Inferior parietal cortex (tissue), 1 donor: ENCODE results near the gene LUM.

Experiments
- DNase-seq: peaks from one replicate; pipeline ENCODE4 v3.0.0-alpha.2; 2016; ENCODE audit errors: extremely low spot score

LUM gene

DNA sequence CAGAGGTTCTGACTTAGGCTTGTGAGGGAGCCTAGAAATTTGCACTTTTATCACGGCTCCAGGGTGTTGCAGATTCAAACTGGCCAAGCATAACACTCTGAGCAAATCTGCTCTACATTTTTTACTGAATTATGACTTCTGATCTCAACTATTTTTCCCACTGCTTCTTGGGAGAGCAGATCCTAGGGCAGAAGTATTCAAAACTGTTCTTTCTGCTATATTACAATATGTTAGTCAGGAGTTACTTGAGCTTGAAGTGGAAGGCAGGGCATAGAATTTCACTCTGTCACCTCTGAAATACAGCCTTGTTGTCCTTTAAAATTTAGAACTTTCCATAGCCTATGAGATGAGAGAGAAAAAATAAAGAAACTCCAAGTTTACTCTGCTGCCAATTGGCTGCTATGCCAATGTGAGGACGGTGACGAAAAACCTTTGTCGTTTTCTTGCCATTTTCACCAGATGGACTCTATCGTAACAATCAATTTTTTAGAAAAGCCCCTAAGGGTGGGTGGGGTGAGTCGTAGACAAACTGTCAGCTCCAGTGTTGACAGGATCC lies 37.1 kb downstream of the LUM start:
- DNase-seq, result no peak

GRCh38 chr12:91073426-91073825 lies 37.9 kb downstream of the LUM start:
- DNase-seq, result no peak

DNA sequence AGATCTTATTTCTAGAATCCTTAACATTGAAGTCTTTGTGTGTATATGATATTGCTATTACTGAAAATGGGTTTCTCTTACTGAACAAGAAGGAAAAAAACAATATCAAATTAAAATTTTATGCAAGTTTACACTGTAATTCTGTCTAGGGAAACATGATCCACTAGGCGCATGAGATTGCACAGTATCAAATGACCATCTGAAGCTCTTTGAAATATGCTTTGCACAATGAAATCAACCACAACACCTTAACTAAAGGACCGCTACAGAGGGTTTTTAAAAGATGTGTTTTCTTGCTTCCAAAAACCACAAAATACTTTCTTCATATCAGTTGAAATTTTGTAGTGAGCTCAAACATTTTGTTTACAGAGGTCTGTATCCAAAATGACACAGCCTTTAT lies 38.4 kb downstream of the LUM start:
- no peak for DNase-seq

DNA sequence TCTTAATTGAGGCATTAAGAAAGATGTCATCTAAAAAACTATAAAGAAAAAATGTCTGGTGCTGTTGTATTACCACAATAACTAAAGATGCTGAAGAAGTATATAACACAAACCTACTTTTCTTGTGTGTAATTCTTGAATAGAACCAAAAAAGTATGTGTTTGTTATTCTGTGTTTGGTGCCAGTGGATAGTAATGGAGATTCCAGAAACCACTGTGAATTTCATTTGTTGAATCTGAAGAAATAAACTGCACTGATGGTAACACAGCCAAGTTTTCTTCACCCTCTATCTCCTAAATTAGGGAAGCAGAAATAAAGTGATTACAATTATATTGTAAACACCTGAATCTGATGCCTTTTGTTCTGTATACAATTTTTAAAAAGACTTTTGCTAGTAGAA lies 40.4 kb downstream of the LUM start:
- no peak for DNase-seq

DNA sequence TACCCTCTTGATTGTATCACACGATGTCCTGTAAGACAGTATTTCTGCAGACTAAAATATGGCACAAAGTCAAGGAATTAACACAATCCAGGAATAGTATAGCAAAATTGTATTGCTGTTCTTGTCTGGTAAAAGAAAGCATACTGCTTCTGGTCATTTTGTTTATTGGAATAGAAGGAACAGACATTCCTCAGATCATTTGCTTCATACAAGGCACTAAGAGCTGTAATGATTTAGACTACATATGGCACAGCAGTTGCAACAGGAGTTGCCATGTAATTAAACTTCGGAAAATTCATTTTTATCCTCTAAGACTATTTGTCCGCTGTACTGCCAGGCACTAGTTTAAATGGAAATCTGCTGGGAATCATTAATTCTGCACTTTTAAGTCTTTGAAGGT lies 45.9 kb downstream of the LUM start:
- no peak for DNase-seq

GRCh38 chr12:91064640-91065039 lies 46.7 kb downstream of the LUM start:
- DNase-seq, result no peak

- no peak for DNase-seq
Observed at GRCh38 chr12:91061091-91061490, 50.2 kb downstream of the LUM start.

- DNase-seq, result no peak
Observed at GRCh38 chr12:91059211-91059610, 52.1 kb downstream of the LUM start.

DNA sequence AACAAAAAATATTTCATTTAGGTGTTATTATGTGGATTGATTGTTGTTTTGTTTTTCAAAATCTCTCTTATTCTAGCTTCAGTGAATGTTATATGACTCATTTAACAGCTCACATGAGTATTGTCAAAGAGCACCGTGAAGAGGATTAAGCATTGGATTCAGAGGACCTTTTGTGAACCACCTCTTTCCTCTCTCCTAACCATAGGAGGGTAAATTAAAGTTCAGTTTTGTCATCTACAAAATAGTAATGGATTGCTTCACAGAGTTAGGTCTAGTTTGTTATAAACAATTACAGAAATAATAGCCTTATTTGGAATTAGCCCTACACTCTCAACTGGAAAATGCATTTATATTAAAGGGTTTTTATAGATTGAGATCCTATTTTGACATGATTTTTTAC lies 52.5 kb downstream of the LUM start:
- DNase-seq, result no peak

DNA sequence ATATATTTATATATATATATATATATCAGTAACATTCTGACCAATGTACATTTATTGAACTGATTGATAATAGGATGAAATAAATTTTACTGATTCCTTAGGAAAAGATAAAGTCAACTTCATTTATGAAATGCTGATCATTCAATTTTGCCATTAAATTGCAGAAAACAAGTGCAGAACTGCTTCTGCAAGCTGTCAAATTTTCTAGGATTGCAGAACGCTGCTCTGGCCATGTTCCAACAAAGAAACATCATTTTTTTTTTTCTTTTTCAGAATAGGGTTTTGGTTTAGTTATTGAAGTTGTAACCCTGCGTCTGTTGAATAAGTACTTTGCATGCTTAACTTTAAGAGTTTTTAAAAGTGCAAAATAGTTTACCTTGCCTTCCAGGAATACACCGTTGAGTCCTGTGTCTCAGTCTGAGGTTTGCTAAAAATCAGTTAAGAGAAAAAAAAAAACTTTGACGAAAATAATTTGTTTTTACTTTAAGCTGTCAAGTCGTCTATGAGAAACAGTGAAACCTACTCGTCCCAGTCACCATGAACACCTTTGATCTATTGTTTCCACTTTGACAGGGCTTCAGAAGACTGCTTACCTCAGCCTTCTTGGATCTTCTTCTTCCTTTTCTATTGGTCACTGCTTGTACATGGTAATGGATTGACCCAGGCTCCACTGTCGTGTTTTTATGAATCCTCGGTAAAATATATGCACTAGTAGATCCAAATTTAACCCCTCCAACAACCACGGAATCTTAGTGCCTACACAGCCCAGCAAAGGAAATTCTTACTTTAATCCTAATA lies 53.7 kb downstream of the LUM start, which contains the start of gene KERA:
Gene KERA (minus strand): TSS at position 657 of the 798 bp plus-strand sequence. CDS start 1,743 bp downstream, outside the sequence.
- DNase-seq, result no peak

GRCh38 chr12:91056488-91056887 lies 54.8 kb downstream of the LUM start:
- no peak for DNase-seq

DNA sequence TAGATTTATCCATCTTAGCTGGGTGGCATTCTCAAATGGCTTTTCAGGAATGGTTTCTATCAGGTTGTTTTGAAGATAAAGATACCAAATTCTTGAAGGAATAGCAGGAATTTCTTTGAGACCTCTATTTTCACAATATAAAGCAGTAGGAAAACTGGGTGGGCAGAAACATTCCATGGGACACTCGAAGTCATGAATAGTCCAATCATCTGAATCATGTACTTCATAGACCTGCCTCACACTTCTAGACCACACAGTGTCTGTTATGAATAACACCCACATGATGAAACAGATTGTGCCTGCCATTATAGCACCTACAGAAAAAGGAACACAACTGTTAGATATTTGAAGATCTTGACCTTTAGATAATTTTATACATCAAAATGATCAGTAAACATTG lies 55.3 kb downstream of the LUM start:
- DNase-seq, result no peak

DNA sequence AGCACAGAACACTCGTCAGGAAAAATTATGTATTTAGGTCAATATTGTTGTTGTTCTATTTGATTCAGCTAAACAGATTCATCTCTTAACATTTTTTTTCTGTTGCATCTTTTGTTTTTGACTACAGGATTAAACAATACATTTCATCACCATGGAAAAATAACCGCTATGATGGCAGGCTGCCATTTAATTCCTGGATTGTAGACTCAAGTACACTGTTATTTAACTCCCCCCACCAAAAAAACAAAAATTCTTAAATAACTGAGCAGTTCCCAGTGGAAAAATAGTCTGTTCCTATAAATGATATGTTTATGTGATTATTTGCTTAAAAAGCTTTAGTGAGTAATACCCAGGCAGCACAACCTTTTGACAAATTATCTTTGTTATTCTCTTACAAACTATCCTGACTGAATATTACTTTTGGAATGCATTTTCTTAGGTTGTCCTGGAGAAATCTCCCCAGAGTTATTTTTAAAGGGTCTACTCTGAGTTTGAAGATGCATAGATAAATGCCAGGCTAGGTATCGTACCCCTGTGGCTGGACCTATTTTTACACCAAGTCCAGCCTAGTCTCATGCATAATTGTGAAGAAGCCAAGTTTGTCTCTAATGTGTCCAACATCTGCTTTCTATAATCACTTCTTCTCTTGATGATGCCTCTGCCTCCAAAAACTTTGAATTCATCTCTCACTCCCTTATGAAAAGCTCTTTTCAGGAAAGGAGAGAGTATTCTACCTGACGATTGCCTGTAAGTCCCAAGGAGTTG lies 57.2 kb downstream of the LUM start:
- DNase-seq, result no peak
